HepG2 (cell line): Measurements from ENCODE around the gene CCL3. TPM values are rescaled to one million over a fixed set of nuclear protein-coding genes. Genes with fewer than 3 reads are reported as not detected.

ENCODE experiments used
- ATAC-seq: fragments of 200-7000 bp; cut with Tn5 transposase; 3 replicates; pipeline ENCODE4 v1.9.1; 2020; ENCODE audit warnings: mild to moderate bottlenecking, moderate library complexity
- BruUV-seq: library from RNA; stranded (reverse); fragments of 400-500 nt; replicated peaks from 2 replicates; lab custom pipeline; 2021; lab: Mats Ljungman, UMichigan
- CTCF ChIA-PET: fragments of 300-600 bp; formaldehyde crosslinking; extraction: SDS; loops from one replicate; lab custom pipeline; 2021; ENCODE audit warnings: low total read pairs, inconsistent platforms, low intra/inter-chr PET ratio; lab: Yijun Ruan, JAX
- POLR2A ChIA-PET: fragments of 350-600 bp; sonication (Branson Sonifier 250); formaldehyde crosslinking; loops from one replicate; lab custom pipeline; 2020; ENCODE audit warnings: antibody characterized with exemption, inconsistent platforms; lab: Yijun Ruan, JAX
- DNase-seq: peaks from one replicate; pipeline ENCODE4 v3.0.0-alpha.2; 2015; ENCODE audit warnings: low spot score
- FAIRE-seq: peaks from 3 replicates; lab custom pipeline; 2011; peaks lifted over from hg19 to GRCh38; lab: Jason Lieb, UNC
- H2AFZ ChIP-seq: one replicate; pipeline ENCODE4 v1.6.1; 2011; ENCODE audit warnings: low read length, inconsistent platforms
- H3K27ac ChIP-seq: fragments of 300-600 bp; 3 replicates; pipeline ENCODE4 v1.8.0; 2011; ENCODE audit warnings: mixed run types, mild to moderate bottlenecking, mixed read lengths, low read length, inconsistent platforms; ENCODE audit not compliant: insufficient read depth; ENCODE audit errors: extremely low read length
- H3K27me3 ChIP-seq, 2 experiments: fragments of 200-600 bp in 1 of 2; 2 replicates in 1 of 2; 3 replicates in 1 of 2; pipeline versions ENCODE4 v1.6.0 to v1.8.0; 2011; ENCODE audit warnings: low read length in 2 of 2, mild to moderate bottlenecking in 2 of 2, moderate library complexity in 2 of 2, inconsistent platforms in 1 of 2; ENCODE audit not compliant: insufficient read depth in 2 of 2, control insufficient read depth in 1 of 2
- H3K36me3 ChIP-seq, 2 experiments: fragments of 200-600 bp in 1 of 2; replicated peaks in 1 of 2; 2 replicates in 1 of 2; 3 replicates in 1 of 2; pipeline versions ENCODE4 v1.5.1 to v1.8.0; 2011; ENCODE audit warnings: low read length in 2 of 2, inconsistent platforms in 1 of 2; ENCODE audit not compliant: insufficient read depth in 2 of 2, control insufficient read depth in 1 of 2
- H3K4me1 ChIP-seq: 2 replicates; pipeline ENCODE4 v1.5.1; 2012; ENCODE audit warnings: low read length, inconsistent platforms; ENCODE audit not compliant: insufficient read depth
- H3K4me2 ChIP-seq: 2 replicates; pipeline ENCODE4 v1.6.0; 2011; ENCODE audit warnings: low read depth, low read length, inconsistent platforms
- H3K4me3 ChIP-seq, 3 experiments: fragments of 200-600 bp in 1 of 3; sonication (generic), shearing (Covaris generic) in 1 of 3; replicated peaks in 1 of 3; 2 replicates each; pipeline ENCODE4 v1.5.1; 2011 to 2016; ENCODE audit warnings: low read length in 3 of 3, inconsistent platforms in 2 of 3, low read depth in 2 of 3, mild to moderate bottlenecking in 2 of 3, control low read depth in 1 of 3, mixed read lengths in 1 of 3; ENCODE audit not compliant: insufficient read depth in 1 of 3
- H3K79me2 ChIP-seq: one replicate; pipeline ENCODE4 v1.6.1; 2011; ENCODE audit warnings: low read length, inconsistent platforms; ENCODE audit not compliant: insufficient read depth
- H3K9ac ChIP-seq: 2 replicates; pipeline ENCODE4 v1.6.0; 2011; ENCODE audit warnings: mild to moderate bottlenecking, low read depth, low read length, inconsistent platforms; ENCODE audit not compliant: insufficient read depth
- H3K9me3 ChIP-seq: 2 replicates; pipeline ENCODE4 v1.5.1; 2012; ENCODE audit warnings: mild to moderate bottlenecking, low read length
- H4K20me1 ChIP-seq: 2 replicates; pipeline ENCODE4 v1.6.0; 2011; ENCODE audit warnings: inconsistent platforms, mild to moderate bottlenecking, low read length, moderate library complexity; ENCODE audit not compliant: insufficient read depth
- EHMT2 ChIP-seq: fragments of 200-600 bp; sonication (generic); IDR thresholded peaks from 2 replicates; pipeline ENCODE4 v1.7.0; 2017; ENCODE audit warnings: antibody characterized with exemption, low read depth, low read length, borderline replicate concordance
- FOXA1 ChIP-seq, 2 experiments: fragments of 450-650 bp in 1 of 2; sonication (generic) in 1 of 2; formaldehyde crosslinking in 1 of 2; IDR thresholded peaks; 2 replicates each; pipeline versions ENCODE4 v1.4.0 to v1.6.1; 2016 to 2020; ENCODE audit warnings: missing genetic modification reagents in 1 of 2
- FOXK2 ChIP-seq: fragments of 450-650 bp; IDR thresholded peaks from 2 replicates; pipeline ENCODE4 v1.6.1; 2016
- HIVEP1 ChIP-seq: sonication (generic); formaldehyde crosslinking; IDR thresholded peaks from 2 replicates; pipeline ENCODE4 v1.4.0; 2020; ENCODE audit warnings: mild to moderate bottlenecking, missing genetic modification reagents
- MAFF ChIP-seq: IDR thresholded peaks from 2 replicates; pipeline ENCODE4 v1.6.1; 2011; ENCODE audit warnings: low read depth, low read length, improper control_type of control experiment
- MAFK ChIP-seq, 2 experiments: IDR thresholded peaks in 1 of 2; conservative IDR thresholded peaks in 1 of 2; 2 replicates each; pipeline ENCODE4 v1.6.1; 2011; ENCODE audit warnings: improper control_type of control experiment in 2 of 2, low read length in 2 of 2
- MBNL3 ChIP-seq: fragments of 250-450 bp; sonication (Bioruptor Pico); conservative IDR thresholded peaks from 2 replicates; pipeline ENCODE4 v1.8.0; 2022; ENCODE audit warnings: mild to moderate bottlenecking, inconsistent platforms
- NFRKB ChIP-seq: fragments of 450-650 bp; IDR thresholded peaks from 2 replicates; pipeline ENCODE4 v1.6.1; 2017
- NPAS2 ChIP-seq: sonication (generic); formaldehyde crosslinking; IDR thresholded peaks from 2 replicates; pipeline ENCODE4 v1.8.0; 2022; ENCODE audit warnings: mild to moderate bottlenecking, missing genetic modification reagents, borderline replicate concordance
- STAT5B ChIP-seq: sonication (generic); formaldehyde crosslinking; IDR thresholded peaks from 2 replicates; pipeline ENCODE4 v1.4.0; 2020; ENCODE audit warnings: missing genetic modification reagents
- SYNCRIP ChIP-seq: fragments of 200-400 bp; formaldehyde crosslinking; IDR thresholded peaks from 2 replicates; pipeline ENCODE4 v1.6.1; 2018; ENCODE audit warnings: mild to moderate bottlenecking, low read depth, low read length; ENCODE audit not compliant: insufficient read depth
- XRCC5 ChIP-seq: fragments of 200-400 bp; formaldehyde crosslinking; optimal IDR thresholded peaks from 2 replicates; pipeline ENCODE3; 2017; ENCODE audit warnings: mild to moderate bottlenecking, low read length
- YY1 ChIP-seq: IDR thresholded peaks from 2 replicates; pipeline ENCODE4 v1.6.1; 2011; ENCODE audit warnings: low read length, low read depth, moderate library complexity, mild to moderate bottlenecking; ENCODE audit not compliant: insufficient read depth, insufficient replicate concordance
- ZKSCAN1 ChIP-seq: fragments of 150-350 bp; IDR thresholded peaks from 2 replicates; pipeline ENCODE4 v1.6.1; 2014; ENCODE audit warnings: low read length
- ZNF543 ChIP-seq: sonication (generic); formaldehyde crosslinking; IDR thresholded peaks from 2 replicates; pipeline ENCODE4 v1.4.0; 2020; ENCODE audit warnings: mild to moderate bottlenecking, missing genetic modification reagents
- ZNF782 ChIP-seq: sonication (generic); formaldehyde crosslinking; IDR thresholded peaks from 2 replicates; pipeline ENCODE4 v1.4.0; 2020; ENCODE audit warnings: missing genetic modification reagents, mild to moderate bottlenecking, borderline replicate concordance
- WGBS: methylation state at CpG from one replicate; pipeline ENCODE4 v1.1.6; 2017; ENCODE audit warnings: low lambda C conversion rate; 5-methylcytosine and 5-hydroxymethylcytosine counted together
- in situ Hi-C: cut with HindIII; loops from 2 replicates; pipeline ENCODE4 v1.10.0; 2017; ENCODE audit warnings: low pct_unique_long_range_greater_than_20kb; ENCODE audit not compliant: extremely low pct_ligation_motif_present
- intact Hi-C: fragments of 100-400 bp; cut with micrococcal nuclease; formaldehyde crosslinking; loops from one replicate; pipeline ENCODE4 v1.10.0; 2022; ENCODE audit not compliant: unreplicated experiment
- polyA plus RNA-seq, 8 experiments: library from polyadenylated mRNA; depleted of rRNA in 3 of 8; stranded (reverse) in 7 of 8; unstranded in 1 of 8; fragments of >200 nt; fragmentation: Illumina TruSeq in 4 of 8; extraction: Trizol in 4 of 8; gene quantifications; 2 replicates each; pipeline versions ENCODE4 v1.2.1 to v1.2.3, GENCODE V29; 2011 to 2016; ENCODE audit warnings: low read depth in 4 of 8, missing spikeins in 1 of 8, mixed read lengths in 1 of 8; ENCODE audit not compliant: insufficient read depth in 1 of 8
- total RNA-seq, 5 experiments: library from RNA; depleted of rRNA; stranded (reverse); fragments of >200 nt; fragmentation: Illumina TruSeq; extraction: Trizol; gene quantifications; 2 replicates each; pipeline ENCODE4 v1.2.3, GENCODE V29; 2016; ENCODE audit warnings: low read depth in 1 of 5
- TF ChIP-seq, protein P1 (sequence below): sonication (generic); formaldehyde crosslinking; IDR thresholded peaks from 2 replicates; pipeline ENCODE4 v1.5.1; 2020; ENCODE audit warnings: missing genetic modification reagents, mild to moderate bottlenecking, borderline replicate concordance
- TF ChIP-seq, protein P2 (sequence below): sonication (generic); formaldehyde crosslinking; IDR thresholded peaks from 2 replicates; pipeline ENCODE4 v1.5.1; 2020; ENCODE audit warnings: mild to moderate bottlenecking, moderate library complexity, missing genetic modification reagents
- TF ChIP-seq, protein P3 (sequence below): sonication (generic); formaldehyde crosslinking; IDR thresholded peaks from 2 replicates; pipeline ENCODE4 v1.4.0; 2020; ENCODE audit warnings: mild to moderate bottlenecking, missing genetic modification reagents

The CCL3 gene
- total and polyA plus RNA-seq, 2 of the 13 experiments (the other 11 are each of a cell fraction or from before 2014, with no cell fraction given), result not detected

DNA sequence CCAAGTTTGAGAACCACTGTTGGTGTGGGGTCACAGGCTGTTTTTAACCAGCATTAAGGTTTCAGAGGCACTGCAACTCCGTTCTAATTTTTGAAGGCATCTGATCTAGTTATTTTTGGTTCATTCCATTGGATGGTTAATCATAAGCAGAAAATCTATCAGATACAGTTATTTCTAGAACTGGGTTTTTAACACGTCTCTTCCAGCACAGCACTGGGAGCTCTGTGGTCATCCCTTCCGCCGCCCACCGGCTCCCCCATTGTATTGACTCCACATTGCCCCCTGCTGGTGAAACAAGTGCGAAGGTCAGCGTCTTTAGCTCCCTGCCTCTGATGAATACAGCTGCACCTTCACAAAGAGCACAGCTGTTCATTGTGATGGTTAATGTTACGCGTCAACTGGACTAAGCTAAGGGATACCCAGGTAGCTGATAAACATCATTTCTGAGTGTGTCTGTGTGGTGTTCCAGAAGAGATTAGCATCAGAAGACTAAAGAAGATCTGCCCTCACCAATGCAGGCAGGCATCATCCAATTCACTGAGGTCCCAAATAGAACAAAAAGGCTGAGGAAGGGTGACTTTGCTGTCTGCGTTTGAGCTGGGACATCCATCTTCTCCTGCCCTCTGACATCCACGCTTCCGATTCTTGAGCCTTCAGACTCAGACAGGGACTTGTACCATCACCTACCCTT, 17.4 kb downstream of the CCL3 start (continued):
- TF ChIP-seq MAFK (conservative IDR thresholded peaks at IDR 0.05 in 1 of 2, IDR thresholded peaks at IDR 0.05 in 1 of 2; ENCODE audit: low read length in 2 of 2) (peak; percentile 26 to 36; a peak in 1 of 4 replicates), XRCC5 (peak; percentile 60), FOXA1 (IDR thresholded peaks at IDR 0.05) (no peak), FOXA1 (CRISPR knock-in tag; IDR thresholded peaks at IDR 0.05) (0 out of 2 replicates have a peak, but pooled peaks have one; percentile 9), MAFF (peak; percentile 38; the same call in 1 of the 2 replicates), ZKSCAN1 (no peak), FOXK2 (no peak), ZNF543 (CRISPR knock-in tag) (no peak)
- TF ChIP-seq, protein P1, sequence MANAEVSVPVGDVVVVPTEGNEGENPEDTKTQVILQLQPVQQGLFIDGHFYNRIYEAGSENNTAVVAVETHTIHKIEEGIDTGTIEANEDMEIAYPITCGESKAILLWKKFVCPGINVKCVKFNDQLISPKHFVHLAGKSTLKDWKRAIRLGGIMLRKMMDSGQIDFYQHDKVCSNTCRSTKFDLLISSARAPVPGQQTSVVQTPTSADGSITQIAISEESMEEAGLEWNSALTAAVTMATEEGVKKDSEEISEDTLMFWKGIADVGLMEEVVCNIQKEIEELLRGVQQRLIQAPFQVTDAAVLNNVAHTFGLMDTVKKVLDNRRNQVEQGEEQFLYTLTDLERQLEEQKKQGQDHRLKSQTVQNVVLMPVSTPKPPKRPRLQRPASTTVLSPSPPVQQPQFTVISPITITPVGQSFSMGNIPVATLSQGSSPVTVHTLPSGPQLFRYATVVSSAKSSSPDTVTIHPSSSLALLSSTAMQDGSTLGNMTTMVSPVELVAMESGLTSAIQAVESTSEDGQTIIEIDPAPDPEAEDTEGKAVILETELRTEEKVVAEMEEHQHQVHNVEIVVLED, result no peak

DNA sequence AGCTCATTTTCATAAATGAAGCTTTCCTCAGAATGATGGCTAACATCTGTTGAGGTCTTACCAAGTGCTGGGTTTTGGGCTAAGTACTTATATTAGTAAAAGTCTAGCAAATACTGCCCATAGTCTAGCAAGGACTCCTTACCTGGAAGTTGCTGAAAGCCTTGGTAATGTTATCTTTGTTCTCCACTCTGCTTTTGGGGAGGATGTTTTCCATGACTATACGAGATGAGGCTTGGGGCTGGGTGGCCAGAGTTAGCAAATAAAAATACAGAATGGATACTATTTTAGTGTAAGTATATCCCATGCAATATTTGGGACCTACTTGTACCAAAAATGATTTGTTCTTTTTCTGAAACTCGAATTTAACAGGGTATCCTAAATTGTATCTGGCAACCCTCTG, 18.2 kb downstream of the CCL3 start:
- Histone ChIP-seq H3K27me3 (peaks cover 0 to 16% of the 10 kb centered on the region in 2 experiments; a peak in 2 of 5 replicates), H3K4me1 (no peaks in the 10 kb centered on the region), H3K9ac (no peak overlapping the region), H3K79me2 (no peaks in the 10 kb centered on the region), H4K20me1 (no peaks in the 10 kb centered on the region), H3K9me3 (no peaks in the 10 kb centered on the region), H3K36me3 (no peaks in the 10 kb centered on the region), H3K4me2 (no peak overlapping the region), H3K4me3 (no peak overlapping the region), H3K27ac (no peak overlapping the region), H2AFZ (no peak overlapping the region)
- POLR2A ChIA-PET, result interaction anchor here (1.4 to 2.1 kb wide), 2 partner anchors 90 to 101 kb away, joined by 14 to 19 read pairs; partner anchors contain the start of gene CCL16
- CTCF ChIA-PET, result interaction anchor here (0.8 to 2.9 kb wide), 3 partner anchors 77 to 125 kb away, joined by 3 to 28 read pairs (median 7); no protein-coding TSS in a partner anchor
- in situ Hi-C loops (loop anchor here (5.0 kb wide), 1 partner anchor 99 kb away; no protein-coding TSS in a partner anchor), intact Hi-C loops (loop anchor here (1.0 to 2.0 kb wide), 2 partner anchors 63 to 102 kb away; no protein-coding TSS in a partner anchor)
- BruUV-seq, result no TSS peak
- 5% methylated on average over 2 of the region's 2 CpGs for WGBS
- no peak for FAIRE-seq
- no peak for DNase-seq
- ATAC-seq, result no peak
- TF ChIP-seq STAT5B (CRISPR knock-in tag) (no peak), NFRKB (no peak), SYNCRIP (no peak), EHMT2 (no peak), MBNL3 (CRISPR knock-in tag) (no peak), NPAS2 (no peak), YY1 (no peak), ZNF782 (CRISPR knock-in tag) (no peak), HIVEP1 (CRISPR knock-in tag) (no peak)
- TF ChIP-seq, protein P2, sequence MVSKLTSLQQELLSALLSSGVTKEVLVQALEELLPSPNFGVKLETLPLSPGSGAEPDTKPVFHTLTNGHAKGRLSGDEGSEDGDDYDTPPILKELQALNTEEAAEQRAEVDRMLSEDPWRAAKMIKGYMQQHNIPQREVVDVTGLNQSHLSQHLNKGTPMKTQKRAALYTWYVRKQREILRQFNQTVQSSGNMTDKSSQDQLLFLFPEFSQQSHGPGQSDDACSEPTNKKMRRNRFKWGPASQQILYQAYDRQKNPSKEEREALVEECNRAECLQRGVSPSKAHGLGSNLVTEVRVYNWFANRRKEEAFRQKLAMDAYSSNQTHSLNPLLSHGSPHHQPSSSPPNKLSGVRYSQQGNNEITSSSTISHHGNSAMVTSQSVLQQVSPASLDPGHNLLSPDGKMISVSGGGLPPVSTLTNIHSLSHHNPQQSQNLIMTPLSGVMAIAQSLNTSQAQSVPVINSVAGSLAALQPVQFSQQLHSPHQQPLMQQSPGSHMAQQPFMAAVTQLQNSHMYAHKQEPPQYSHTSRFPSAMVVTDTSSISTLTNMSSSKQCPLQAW (CRISPR knock-in tag), result no peak
- TF ChIP-seq, protein P3, sequence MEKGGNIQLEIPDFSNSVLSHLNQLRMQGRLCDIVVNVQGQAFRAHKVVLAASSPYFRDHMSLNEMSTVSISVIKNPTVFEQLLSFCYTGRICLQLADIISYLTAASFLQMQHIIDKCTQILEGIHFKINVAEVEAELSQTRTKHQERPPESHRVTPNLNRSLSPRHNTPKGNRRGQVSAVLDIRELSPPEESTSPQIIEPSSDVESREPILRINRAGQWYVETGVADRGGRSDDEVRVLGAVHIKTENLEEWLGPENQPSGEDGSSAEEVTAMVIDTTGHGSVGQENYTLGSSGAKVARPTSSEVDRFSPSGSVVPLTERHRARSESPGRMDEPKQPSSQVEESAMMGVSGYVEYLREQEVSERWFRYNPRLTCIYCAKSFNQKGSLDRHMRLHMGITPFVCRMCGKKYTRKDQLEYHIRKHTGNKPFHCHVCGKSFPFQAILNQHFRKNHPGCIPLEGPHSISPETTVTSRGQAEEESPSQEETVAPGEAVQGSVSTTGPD, result no peak
